Measurements from ENCODE around the gene CEP89. TPM values are rescaled to one million over a fixed set of nuclear protein-coding genes. Genes with fewer than 3 reads are reported as not detected.

The CEP89 gene
- total RNA-seq, 1 experiment from 2014 or later = 39.9 TPM

- POLR2A ChIA-PET = interaction anchor here (0.6 kb wide), 2 partner anchors 14 to 261 kb away, joined by 3 to 7 read pairs; no protein-coding TSS in a partner anchor
- in situ Hi-C loops (cut with HindIII; ENCODE audit: low pct_unique_long_range_greater_than_20kb, low sequenced_read_pairs) = no loop called here
- DNase-seq (ENCODE audit: low read depth, low spot score) (no peak), ATAC-seq (peak; percentile 44)
- H3K27me3 ChIP-seq (ENCODE audit: control insufficient read depth, insufficient read depth, low read length) = no peaks in the 10 kb centered on the region
- H3K36me3 ChIP-seq (ENCODE audit: control insufficient read depth, insufficient read depth, low read length) = no peaks in the 10 kb centered on the region
- no peaks in the 10 kb centered on the region for H3K9me3 ChIP-seq (ENCODE audit: control insufficient read depth, insufficient read depth, low read depth, low read length)
- no peaks in the 10 kb centered on the region for H3K4me1 ChIP-seq (ENCODE audit: control insufficient read depth, insufficient read depth, low read length)
- no peak overlapping the region for H3K4me3 ChIP-seq (ENCODE audit: low read depth in 2 of 2, low read length in 2 of 2)
- no peak overlapping the region for H3K27ac ChIP-seq (ENCODE audit: low read length)
- intact Hi-C loops (cut with micrococcal nuclease; ENCODE audit: unreplicated experiment) = no loop called here
- CTCF ChIA-PET = interaction anchor here (0.6 kb wide), 1 partner anchor 13 kb away, joined by 7 read pairs; no protein-coding TSS in a partner anchor
- BruUV-seq (replicated peaks) = no TSS peak
- TF ChIP-seq REST (IDR thresholded peaks at IDR 0.05; ENCODE audit: insufficient read depth in 1 of 2, low read depth in 2 of 2, low read length in 1 of 2) (peak in 1 of 2 experiments; percentile 36; a peak in 1 of 4 replicates), POLR2AphosphoS5 (IDR thresholded peaks at IDR 0.05; ENCODE audit: low read depth, low read length) (no peak), CTCF (IDR thresholded peaks at IDR 0.05) (no peak), TCF7L2 (IDR thresholded peaks at IDR 0.05; ENCODE audit: low read depth, low read length) (no peak)
Observed at GRCh38 chr19:32866564-32867265, 105.0 kb downstream of the CEP89 start.

GRCh38 chr19:32866061-32866460, 105.7 kb downstream of the CEP89 start:
- H3K36me3 ChIP-seq (ENCODE audit: control insufficient read depth, insufficient read depth, low read length) = no peaks in the 10 kb centered on the region
- BruUV-seq (replicated peaks) = no TSS peak
- no peak overlapping the region for H3K4me3 ChIP-seq (ENCODE audit: low read depth in 2 of 2, low read length in 2 of 2)
- no peaks in the 10 kb centered on the region for H3K27me3 ChIP-seq (ENCODE audit: control insufficient read depth, insufficient read depth, low read length)
- intact Hi-C loops (cut with micrococcal nuclease; ENCODE audit: unreplicated experiment) (no loop called here), in situ Hi-C loops (cut with HindIII; ENCODE audit: low pct_unique_long_range_greater_than_20kb, low sequenced_read_pairs) (no loop called here)
- DNase-seq (ENCODE audit: low read depth, low spot score) (no peak), ATAC-seq (peak; percentile 17; the same call in 1 of the 2 replicates)
- ChIA-PET CTCF (no interaction called here), POLR2A (interaction anchor here (0.6 kb wide), 2 partner anchors 13 to 260 kb away, joined by 3 to 7 read pairs; no protein-coding TSS in a partner anchor)
- H3K4me1 ChIP-seq (ENCODE audit: control insufficient read depth, insufficient read depth, low read length) = no peaks in the 10 kb centered on the region
- TF ChIP-seq POLR2AphosphoS5 (IDR thresholded peaks at IDR 0.05; ENCODE audit: low read depth, low read length) = no peak
- TF ChIP-seq REST (IDR thresholded peaks at IDR 0.05; ENCODE audit: insufficient read depth in 1 of 2, low read depth in 2 of 2, low read length in 1 of 2) = no peak
- TF ChIP-seq TCF7L2 (IDR thresholded peaks at IDR 0.05; ENCODE audit: low read depth, low read length) = no peak
- TF ChIP-seq CTCF (IDR thresholded peaks at IDR 0.05) = no peak
- no peak for TF ChIP-seq SIN3A (IDR thresholded peaks at IDR 0.05; ENCODE audit: borderline replicate concordance, insufficient read depth, low read depth, low read length)
- H3K9me3 ChIP-seq (ENCODE audit: control insufficient read depth, insufficient read depth, low read depth, low read length) = no peaks in the 10 kb centered on the region
- H3K27ac ChIP-seq (ENCODE audit: low read length) = no peak overlapping the region
